Suppressor macrophage (primary cell): ENCODE data around the gene POU2F3.

ENCODE experiments used
- DNase-seq, 4 experiments: peaks; one replicate each; pipeline ENCODE4 v3.0.0-alpha.2; 2020 to 2022

Gene POU2F3

GRCh38 chr11:120226714-120227113, 13.2 kb upstream of the POU2F3 start:
- no peak for DNase-seq

- DNase-seq = peak in 2 of 4 experiments; percentile 17 to 41
These were observed 12.6 kb upstream of the POU2F3 start for GRCh38 chr11:120227228-120227852.

- no peak for DNase-seq
These were observed 11.1 kb upstream of the POU2F3 start for GRCh38 chr11:120228794-120229384.

- DNase-seq = peak; percentile 59 to 69 (median 66)
These were observed 10.2 kb upstream of the POU2F3 start for GRCh38 chr11:120229451-120230424.

- DNase-seq = no peak
These were observed 9.4 kb upstream of the POU2F3 start for GRCh38 chr11:120230433-120231071.

GRCh38 chr11:120231963-120232362, 8.0 kb upstream of the POU2F3 start:
- DNase-seq = no peak

GRCh38 chr11:120233207-120233803, 6.6 kb upstream of the POU2F3 start:
- DNase-seq = no peak

- DNase-seq = peak; percentile 52 to 75 (median 54)
These were observed 4.8 kb upstream of the POU2F3 start for GRCh38 chr11:120235024-120235628.

- no peak for DNase-seq
These were observed 3.5 kb upstream of the POU2F3 start for GRCh38 chr11:120236169-120237107.

GRCh38 chr11:120238968-120239620, 846 bp upstream of the POU2F3 start:
- no peak for DNase-seq

GRCh38 chr11:120240866-120241265, 926 bp downstream of the POU2F3 start:
- no peak for DNase-seq

- no peak for DNase-seq
These were observed 1.3 kb downstream of the POU2F3 start for GRCh38 chr11:120241277-120241676.

- no peak for DNase-seq
These were observed 3.3 kb downstream of the POU2F3 start for GRCh38 chr11:120243221-120243620.

GRCh38 chr11:120244476-120245365, 4.8 kb downstream of the POU2F3 start:
- no peak for DNase-seq

- no peak for DNase-seq
These were observed 5.5 kb downstream of the POU2F3 start for GRCh38 chr11:120245434-120245833.

GRCh38 chr11:120248551-120249278, 8.8 kb downstream of the POU2F3 start:
- DNase-seq = peak in 2 of 4 experiments; percentile 35 to 37

GRCh38 chr11:120249279-120250262, 9.6 kb downstream of the POU2F3 start:
- peak in 1 of 4 experiments; percentile 12 for DNase-seq
